Measurements from ENCODE around the gene FOXO6. TPM values are rescaled to one million over a fixed set of nuclear protein-coding genes. Genes with fewer than 3 reads are reported as not detected.

The FOXO6 gene
- total and polyA plus RNA-seq, 2 experiments from 2014 or later = 0.68 to 4.2 TPM

GRCh38 chr1:41340655-41341364 is 20.4 kb upstream of the FOXO6 start:
- Histone ChIP-seq H3K4me3 (no peak overlapping the region), H3K9me2 (ENCODE audit: insufficient read depth) (no peaks in the 10 kb centered on the region), H3F3A (replicated peaks; ENCODE audit: low read depth) (no peaks in the 10 kb centered on the region), H3K27ac (ENCODE audit: low read depth) (no peak overlapping the region), H3K4me2 (no peak overlapping the region), H3K79me2 (replicated peaks; ENCODE audit: insufficient read depth) (no peaks in the 10 kb centered on the region), H3K27me3 (ENCODE audit: insufficient read depth) (no peaks in the 10 kb centered on the region), H3K36me3 (ENCODE audit: insufficient read depth) (no peaks in the 10 kb centered on the region), H2AFZ (no peak overlapping the region), H4K20me1 (replicated peaks; ENCODE audit: insufficient read depth) (no peaks in the 10 kb centered on the region), H3K4me1 (ENCODE audit: insufficient read depth) (no peaks in the 10 kb centered on the region)
- H3K4me3 Mint-ChIP-seq = no peak overlapping the region
- no peaks in the 10 kb centered on the region; the same call in 2 of the 3 replicates for H3K36me3 Mint-ChIP-seq (ENCODE audit: low read depth)
- peaks cover 15% of the 10 kb centered on the region for H3K27me3 Mint-ChIP-seq (ENCODE audit: insufficient read depth, low read depth, poor library complexity)
- TF ChIP-seq CTCF (conservative IDR thresholded peaks at IDR 0.05; ENCODE audit: low read depth in 2 of 2) (0 out of 4 replicates have a peak, but pooled peaks of 1 of the 2 experiments have one; percentile 10), EZH2 (IDR thresholded peaks at IDR 0.05; ENCODE audit: low read depth, unreplicated experiment) (no peak), ETS1 (IDR thresholded peaks at IDR 0.05) (no peak), ZNF114 (CRISPR knock-in tag; IDR thresholded peaks at IDR 0.05) (no peak), CREB1 (CRISPR knock-in tag; IDR thresholded peaks at IDR 0.05; ENCODE audit: low read depth) (no peak), ZNF462 (CRISPR knock-in tag; IDR thresholded peaks at IDR 0.05) (no peak)
- no peak overlapping the region for H3K27ac Mint-ChIP-seq
- H3K4me1 Mint-ChIP-seq = peaks cover 7% of the 10 kb centered on the region
- DNase-seq (ENCODE audit: low spot score) (peak; percentile 80), ATAC-seq (peak; percentile 88)
- peaks cover 7% of the 10 kb centered on the region; the same call in 2 of the 3 replicates for H3K9me3 Mint-ChIP-seq
